GM06990 (cell line): ENCODE data around the gene CLRN3.

Source experiments
- DNase-seq: peaks from one replicate; pipeline ENCODE4 v3.0.0-alpha.2; 2011; ENCODE audit not compliant: insufficient read length; ENCODE audit errors: extremely low read depth
- H3K27me3 ChIP-seq: replicated peaks from 2 replicates; pipeline ENCODE4 v1.6.0; 2011; ENCODE audit warnings: low read length; ENCODE audit not compliant: control insufficient read depth, insufficient read depth
- H3K36me3 ChIP-seq: 2 replicates; pipeline ENCODE4 v1.5.1; 2011; ENCODE audit warnings: low read length; ENCODE audit not compliant: control insufficient read depth, insufficient read depth
- H3K4me3 ChIP-seq: replicated peaks from 2 replicates; pipeline ENCODE4 v1.5.1; 2011; ENCODE audit warnings: low read depth, mild to moderate bottlenecking, control low read depth, low read length
- CTCF ChIP-seq: IDR thresholded peaks from 2 replicates; pipeline ENCODE4 v1.5.1; 2011; ENCODE audit warnings: low read length, control low read depth, mild to moderate bottlenecking, inconsistent platforms; ENCODE audit not compliant: insufficient read depth, poor library complexity, severe bottlenecking

CLRN3 gene

GRCh38 chr10:127909716-127910463 is 17.1 kb upstream of the CLRN3 start:
- no peak for TF ChIP-seq CTCF
- Histone ChIP-seq H3K36me3 (no peaks in the 10 kb centered on the region), H3K27me3 (peaks cover 2% of the 10 kb centered on the region), H3K4me3 (no peak overlapping the region)
- no peak for DNase-seq

- Histone ChIP-seq H3K27me3 (peaks cover 2% of the 10 kb centered on the region), H3K36me3 (no peaks in the 10 kb centered on the region), H3K4me3 (no peak overlapping the region)
- no peak for TF ChIP-seq CTCF
- DNase-seq, result no peak
These were observed 16.2 kb upstream of the CLRN3 start for GRCh38 chr10:127908959-127909267.

GRCh38 chr10:127908106-127908958 is 15.6 kb upstream of the CLRN3 start:
- no peak for TF ChIP-seq CTCF
- no peak for DNase-seq
- Histone ChIP-seq H3K27me3 (peaks cover 2% of the 10 kb centered on the region), H3K36me3 (no peaks in the 10 kb centered on the region), H3K4me3 (no peak overlapping the region)

GRCh38 chr10:127907411-127908105 is 14.8 kb upstream of the CLRN3 start:
- no peak for TF ChIP-seq CTCF
- Histone ChIP-seq H3K36me3 (no peaks in the 10 kb centered on the region), H3K4me3 (no peak overlapping the region), H3K27me3 (peaks cover 2% of the 10 kb centered on the region)
- no peak for DNase-seq

GRCh38 chr10:127906548-127907377 is 14.0 kb upstream of the CLRN3 start, which contains the start of gene PTPRE:
PTPRE (plus strand) TSS chr10:127907103; CDS start chr10:128040882, 133,779 bp downstream.
- peak; percentile 36 for TF ChIP-seq CTCF
- Histone ChIP-seq H3K36me3 (no peaks in the 10 kb centered on the region), H3K4me3 (no peak within 1 kb of the TSS), H3K27me3 (peaks cover 2% of the 10 kb centered on the region)
- peak; percentile 45 for DNase-seq
